ENCODE measurements around the gene DHRS4L2.
A peak's percentile ranks its signal among the peaks of the same experiment; 100 is the strongest.
"Not testable (repeated sequence)": the region's sequence is repeated elsewhere in the genome, so short reads cannot be mapped to it uniquely, and the experiment has no call there.

The DHRS4L2 gene

DNA sequence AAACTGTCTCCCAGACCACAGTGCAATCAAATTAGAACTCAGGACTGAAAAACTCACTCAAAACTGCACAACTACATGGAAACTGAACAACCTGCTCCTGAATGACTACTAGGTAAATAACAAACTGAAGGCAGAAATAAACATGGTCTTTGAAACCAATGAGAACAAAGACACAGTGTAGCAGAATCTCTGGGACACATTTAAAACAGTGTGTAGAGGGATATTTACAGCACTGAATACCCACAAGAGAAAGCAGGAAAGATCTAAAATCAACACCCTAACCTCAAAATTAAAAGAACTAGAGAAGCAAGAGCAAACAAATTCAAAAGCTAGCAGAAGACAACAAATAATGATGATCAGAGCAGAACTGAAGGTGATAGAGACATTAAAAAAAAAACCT, 14.7 kb upstream of the DHRS4L2 start:
- not testable (repeated sequence) for DNase-seq

DNA sequence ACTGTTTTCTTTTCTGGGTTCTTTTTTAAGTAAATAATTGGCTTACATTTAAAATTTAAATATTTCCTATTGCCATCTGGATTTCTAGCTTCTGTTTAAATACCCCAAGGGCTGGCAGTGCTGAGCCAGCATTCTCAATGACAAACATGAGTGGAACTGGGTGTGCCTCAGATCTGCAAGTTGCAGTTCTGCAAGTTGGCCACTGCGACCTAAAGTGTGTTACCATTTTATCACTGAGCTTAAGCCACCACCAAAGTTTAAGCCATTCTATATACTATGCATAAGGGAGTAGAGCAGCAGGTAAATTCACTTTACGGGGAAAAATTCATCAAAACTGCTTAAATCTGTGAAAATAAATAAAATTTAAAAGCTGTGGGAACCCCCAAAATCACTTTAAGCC, 11.5 kb upstream of the DHRS4L2 start:
- not testable (repeated sequence) for DNase-seq

DNA sequence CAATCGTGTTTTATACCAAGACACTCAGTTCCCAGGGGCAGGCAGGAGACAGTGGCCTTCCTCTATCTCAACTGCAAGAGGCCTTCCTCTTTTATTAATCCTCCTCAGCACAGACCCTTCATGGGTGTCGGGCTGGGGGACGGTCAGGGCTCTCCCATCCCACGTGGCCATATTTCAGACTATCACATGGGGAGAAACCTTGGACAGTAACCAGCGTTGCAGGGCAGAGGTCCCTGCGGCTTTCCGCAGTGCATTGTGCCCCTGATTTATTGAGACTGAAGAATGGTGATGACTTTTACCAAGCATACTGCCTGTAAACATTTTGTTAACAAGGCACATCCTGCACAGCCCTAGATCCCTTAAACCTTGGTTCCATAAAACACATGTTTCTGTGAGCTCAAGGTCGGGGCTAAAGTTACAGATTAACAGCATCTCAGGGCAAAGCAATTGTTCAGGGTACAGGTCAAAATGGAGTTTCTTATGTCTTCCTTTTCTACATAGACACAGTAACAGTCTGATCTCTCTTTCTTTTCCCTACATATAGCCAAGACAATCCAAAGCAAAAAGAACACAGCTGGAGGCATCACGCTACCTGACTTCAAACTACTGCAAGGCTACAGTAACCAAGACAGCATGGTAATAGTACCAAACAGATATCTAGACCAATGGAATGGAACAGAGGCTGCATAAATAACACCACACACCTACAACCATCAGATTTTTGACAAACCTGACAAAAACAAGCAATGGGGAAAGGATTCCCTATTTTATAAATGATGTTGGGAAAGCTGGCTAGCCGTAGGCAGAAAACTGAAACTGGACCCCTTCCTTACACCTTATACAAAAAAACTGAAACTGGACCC, 6.5 kb upstream of the DHRS4L2 start:
- not testable (repeated sequence) for DNase-seq

DNA sequence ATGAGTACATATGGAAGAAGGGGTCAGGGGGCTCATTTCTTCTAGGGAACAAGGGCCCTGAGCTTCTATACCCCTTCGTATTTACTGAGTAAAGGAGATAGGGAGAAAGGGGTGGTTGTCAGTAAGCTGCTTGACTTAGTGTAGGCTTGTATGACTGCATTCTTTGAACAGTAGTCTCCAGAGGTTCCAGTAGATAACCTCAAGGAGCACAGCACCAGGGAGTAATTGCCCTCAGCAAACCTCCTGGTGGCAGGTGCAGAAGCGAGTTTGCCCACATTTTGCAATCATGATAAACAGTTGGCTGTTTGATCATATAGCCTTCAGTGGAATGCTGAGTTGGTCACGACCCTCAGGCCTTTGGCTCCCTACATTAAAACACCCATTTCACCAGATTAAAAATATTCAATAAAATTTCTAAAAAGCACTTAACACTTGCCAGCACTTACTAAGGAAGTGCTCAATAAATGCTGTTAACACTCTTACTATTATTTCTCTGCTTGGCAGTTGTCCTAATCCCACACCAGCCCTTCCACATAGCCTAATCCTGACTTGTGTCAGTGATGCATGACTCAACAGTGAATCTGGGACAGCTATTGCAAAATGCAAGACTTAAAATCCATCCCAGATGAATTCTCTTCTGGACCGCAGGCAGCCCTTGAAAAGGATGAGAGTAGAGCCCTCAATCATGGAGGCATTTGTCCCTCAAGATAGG, 3.7 kb upstream of the DHRS4L2 start:
- no peak for DNase-seq

DNA sequence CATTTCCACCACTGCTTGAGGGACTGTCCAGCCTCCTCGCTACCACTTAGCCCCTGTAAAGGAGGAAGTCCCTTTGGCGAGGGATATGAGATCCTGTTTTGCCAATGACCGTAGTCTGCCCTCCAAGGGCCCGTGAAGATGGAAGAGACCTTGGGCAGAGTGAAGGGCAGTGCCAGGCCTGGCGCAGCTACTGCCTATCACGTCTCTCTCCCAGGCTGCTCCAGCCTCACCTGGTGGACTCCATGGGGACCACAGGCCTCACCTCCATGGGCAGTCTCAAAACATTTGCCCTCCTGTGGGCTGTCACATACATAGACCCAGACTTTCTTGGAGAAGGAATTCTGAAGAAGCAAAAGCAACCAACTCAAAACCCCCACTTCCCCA, 514 bp upstream of the DHRS4L2 start:
- DNase-seq: not testable (repeated sequence)

DNA sequence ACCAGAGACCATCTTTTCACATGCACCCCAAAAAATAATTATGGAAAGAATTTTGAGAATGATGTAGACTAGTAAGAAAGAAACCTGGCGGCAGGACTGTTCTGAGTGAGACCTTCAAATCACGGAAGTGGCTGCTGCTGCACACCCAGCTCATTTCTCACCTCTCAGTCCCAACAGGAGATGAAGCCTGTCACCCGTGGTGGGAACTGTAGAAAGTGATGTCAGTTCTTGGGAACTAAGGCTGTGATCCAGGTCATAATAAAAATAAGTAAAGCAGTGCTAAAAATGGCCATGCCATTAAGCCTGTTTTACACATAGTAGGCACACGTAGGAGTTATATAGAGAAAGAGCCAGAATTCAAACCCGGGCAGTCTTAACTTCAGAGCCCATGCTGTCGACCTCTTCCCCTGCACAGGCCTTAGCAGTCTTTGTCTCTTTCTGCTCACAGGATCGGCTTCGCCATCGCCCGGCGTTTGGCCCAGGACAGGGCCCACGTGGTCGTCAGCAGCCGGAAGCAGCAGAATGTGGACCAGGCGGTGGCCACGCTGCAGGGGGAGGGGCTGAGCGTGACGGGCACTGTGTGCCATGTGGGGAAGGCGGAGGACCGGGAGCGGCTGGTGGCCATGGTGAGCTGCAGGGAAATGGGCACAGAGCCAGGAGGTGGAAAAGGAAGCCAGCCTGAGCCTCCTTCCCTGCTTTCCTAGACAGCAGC, 1.2 kb downstream of the DHRS4L2 start:
- DNase-seq: not testable (repeated sequence)

DNA sequence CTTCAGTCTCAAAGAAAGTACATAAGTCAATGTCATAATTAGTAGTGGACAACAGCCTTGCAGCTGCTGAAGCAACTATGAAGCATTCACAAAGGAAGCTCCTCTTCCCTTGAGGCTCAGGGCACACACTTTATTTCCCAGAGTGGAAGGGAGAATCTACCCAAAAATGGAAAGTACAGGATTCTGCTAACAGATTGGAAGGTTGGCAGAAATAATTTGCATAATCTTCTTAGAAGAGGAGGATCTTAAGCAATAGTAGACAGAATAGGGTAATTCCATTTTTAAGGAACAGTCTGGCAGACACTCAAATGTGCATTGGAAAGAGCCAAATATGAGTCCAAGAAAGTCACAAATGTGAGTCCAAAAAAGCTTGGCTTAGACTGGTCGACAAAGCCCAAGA, 2.2 kb downstream of the DHRS4L2 start:
- not testable (repeated sequence) for DNase-seq

DNA sequence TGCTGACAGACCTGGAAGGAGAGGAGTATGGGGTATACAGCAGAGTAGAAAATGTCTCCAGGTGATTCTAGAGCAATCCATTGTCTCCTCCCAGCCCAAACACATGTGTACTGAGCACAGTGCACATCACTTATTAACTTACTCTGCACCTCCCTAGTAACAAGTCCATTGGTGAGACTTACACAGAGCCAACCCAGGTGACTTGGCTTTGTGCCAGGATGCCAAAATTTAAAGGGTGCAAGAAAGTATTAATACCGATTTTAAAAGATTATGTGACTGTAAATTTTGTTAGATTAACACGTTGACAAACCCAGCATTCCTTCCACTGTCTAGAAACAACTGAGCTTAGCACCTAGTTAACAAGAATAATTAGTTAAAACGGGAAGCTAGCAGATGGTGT, 4.3 kb downstream of the DHRS4L2 start:
- DNase-seq: not testable (repeated sequence)

DNA sequence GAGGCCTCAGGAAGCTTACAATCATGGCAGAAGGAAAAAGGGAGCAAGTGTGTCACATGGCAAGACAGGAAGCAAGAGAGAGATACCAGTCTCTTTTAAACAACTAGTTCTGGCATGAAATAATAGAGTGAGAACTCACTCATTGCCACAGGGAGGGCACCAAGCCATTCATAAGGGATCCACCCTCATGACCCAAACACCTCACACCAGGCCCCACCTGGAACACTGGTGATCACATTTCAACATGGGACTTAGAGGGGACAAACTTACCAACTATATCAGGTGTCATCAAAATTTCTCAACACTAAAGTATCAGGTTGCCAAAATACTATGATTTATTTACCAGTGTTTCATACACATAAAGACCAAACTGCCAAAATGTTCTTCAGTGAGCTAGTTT, 7.3 kb downstream of the DHRS4L2 start:
- DNase-seq: not testable (repeated sequence)

DNA sequence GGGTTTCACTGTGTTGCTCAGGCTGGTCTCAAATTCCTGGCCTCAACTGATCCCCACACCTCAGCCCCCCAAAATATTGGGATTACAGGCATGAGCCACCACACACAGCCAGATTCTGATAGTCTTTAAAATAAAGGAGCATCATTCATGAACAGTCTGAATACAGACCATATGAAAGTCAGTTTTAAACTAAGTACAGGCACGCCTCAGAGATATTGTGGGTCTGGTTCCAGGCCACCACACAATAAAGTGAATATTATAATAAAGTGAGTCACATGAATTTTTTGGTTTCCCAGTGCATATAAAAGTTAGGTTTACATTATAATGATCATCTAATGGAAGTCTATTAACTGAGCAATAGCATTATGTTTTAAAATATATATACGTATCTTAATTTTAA, 8.1 kb downstream of the DHRS4L2 start:
- not testable (repeated sequence) for DNase-seq

DNA sequence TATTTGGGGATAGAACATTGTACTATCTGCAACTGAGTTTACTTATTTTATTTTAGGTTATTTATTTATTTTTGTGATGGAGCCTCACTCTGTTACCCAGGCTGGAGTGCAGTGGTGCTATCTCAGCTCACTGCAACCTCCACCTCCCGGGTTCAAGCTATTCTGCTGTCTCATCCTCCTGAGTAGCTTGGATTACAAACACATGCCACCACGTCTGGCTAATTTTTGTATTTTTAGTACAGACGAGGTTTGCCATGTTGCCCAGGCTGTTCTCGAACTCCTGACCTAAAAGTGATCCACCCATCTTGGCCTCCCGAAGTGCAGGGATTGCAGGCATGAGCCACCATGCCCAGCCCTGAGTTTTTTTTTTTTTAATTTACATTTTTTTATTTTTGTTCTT, 10.9 kb downstream of the DHRS4L2 start:
- DNase-seq: not testable (repeated sequence)

DNA sequence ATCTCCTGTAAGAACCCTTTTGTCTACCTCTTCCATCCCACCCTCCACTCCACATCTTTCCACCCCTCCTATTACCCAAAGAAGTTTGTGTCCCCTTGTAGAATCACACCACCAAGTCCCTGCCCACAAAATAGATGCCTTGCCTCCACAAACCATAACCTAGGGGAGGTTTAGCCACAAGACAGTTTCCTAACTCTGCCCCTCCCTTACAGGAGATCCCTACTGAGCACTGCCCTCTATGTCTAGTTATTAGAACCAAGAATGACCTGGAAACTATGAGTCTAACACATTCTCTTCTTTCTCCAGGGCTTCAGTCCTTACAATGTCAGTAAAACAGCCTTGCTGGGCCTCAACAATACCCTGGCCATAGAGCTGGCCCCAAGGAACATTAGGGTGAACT, 12.3 kb downstream of the DHRS4L2 start:
- DNase-seq: not testable (repeated sequence)

DNA sequence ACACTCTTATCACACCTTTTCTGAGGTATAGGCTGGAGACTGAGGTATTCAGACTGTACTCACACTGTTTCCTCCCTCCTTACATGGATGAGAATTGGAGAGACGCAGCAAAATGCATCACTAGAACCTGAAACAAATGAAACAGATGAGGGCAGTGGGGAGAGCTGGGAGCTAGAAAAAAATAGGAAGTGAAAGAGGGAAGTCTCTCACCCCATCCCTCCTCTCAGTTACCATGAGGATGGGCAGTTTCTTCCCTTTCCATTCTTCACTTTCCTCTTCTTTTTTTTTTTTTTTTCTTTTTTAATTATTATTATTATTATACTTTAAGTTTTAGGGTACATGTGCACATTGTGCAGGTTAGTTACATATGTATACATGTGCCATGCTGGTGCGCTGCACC, 12.9 kb downstream of the DHRS4L2 start:
- DNase-seq: not testable (repeated sequence)

DNA sequence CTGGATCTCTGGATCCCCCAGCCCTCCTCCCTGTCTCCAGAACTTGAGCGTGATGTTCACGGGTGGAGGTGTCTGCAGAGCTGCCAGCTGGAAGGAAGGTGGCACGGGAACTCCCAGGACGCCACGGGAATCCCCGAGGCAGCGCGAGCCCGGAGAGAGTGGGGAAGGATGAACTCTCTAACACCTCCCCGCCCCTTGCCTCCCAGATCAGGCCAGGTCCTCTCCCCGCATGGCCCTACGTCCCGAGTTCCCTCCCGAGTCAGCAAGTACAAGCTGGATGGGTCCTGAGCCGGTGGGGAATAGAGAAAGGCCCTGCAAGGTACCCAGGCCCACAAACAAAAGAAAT, 17.7 kb downstream of the DHRS4L2 start:
- DNase-seq: not testable (repeated sequence)

DNA sequence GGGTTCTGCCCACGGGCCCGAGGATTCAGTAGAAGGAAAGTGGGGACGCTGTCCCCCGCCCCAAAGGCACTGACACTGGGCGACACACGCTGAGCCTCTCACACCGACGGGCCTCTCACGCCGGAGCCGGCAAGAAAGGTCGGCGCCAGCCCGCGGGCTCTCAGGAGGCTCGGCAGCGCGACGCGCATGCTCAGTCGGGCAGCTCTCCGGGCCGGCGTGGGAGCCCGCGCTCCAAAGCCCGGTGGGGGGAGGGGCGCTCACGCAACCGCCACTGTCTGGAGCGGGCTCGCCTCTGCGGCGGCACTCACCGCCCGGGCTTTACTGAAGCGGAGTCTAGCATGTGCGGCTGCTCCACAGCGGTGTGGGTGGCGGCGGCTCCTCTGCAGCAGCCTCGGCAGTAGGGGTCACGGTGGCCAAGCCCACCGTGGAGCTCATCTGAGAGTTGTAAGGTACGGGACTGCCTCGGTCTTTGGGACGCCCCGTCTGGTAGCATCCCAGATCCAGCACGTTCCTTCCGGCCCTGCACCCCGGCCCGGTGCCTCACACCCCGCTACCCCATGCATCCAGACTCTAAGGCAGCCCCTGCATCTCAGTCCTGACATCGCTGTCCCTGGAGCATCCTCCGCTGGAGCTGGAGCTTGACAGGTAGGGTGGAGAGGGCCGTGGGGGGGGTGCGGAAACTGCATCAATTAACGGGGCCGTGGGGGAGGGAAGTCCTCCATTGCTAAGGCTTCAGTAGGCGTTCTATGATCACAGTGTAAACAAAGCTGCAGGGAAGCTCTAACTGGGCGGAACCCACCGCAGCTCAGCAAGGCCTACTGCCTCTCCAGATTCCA, 18.3 kb downstream of the DHRS4L2 start:
- peak; percentile 66 to 69 for DNase-seq

DNA sequence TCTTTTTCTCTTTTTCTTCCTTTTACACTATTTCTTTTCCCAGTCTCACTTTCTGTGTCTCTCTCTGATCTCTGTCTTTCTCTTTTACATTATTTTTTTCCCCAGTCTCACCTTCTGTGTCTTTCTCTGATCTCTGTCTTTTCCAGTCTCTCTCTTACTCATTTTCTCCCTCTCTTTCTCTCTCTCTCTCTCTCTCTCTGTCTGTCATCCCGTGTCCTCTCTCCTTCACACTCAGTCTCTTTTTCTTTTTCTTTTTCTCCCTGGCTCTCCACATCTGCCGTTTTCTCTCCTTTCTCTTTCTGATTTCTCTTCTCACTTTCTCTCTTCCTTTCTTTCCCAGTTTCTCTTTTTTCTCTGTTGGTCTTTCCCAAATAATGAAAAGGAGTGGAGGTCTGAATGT, 22.3 kb downstream of the DHRS4L2 start:
- no peak for DNase-seq

DNA sequence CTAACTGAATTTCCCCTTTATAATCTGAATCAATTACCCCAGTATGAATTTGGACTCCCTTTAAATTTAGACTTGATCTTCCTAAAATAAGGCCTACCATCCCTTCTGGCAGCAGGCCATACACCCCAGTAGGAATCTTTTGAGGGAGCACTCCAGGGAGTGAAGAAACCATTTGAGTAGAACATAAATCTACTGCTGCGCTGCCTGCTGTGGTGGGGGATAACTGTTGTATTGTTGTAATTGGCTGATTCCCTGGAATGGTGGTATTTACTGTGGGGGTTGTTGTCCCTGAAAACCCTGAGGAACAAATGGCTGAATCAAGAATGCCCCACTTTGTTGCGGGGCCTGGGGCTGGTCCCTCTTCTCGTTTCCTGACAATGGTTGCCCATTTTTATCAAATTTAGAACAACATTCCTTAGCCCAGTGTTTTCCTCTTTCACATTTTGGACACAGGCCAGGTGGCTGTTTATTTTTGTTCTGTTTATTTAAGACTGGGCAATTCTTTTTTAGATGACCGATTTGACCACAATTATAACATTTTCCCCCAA, 24.1 kb downstream of the DHRS4L2 start:
- not testable (repeated sequence) for DNase-seq

DNA sequence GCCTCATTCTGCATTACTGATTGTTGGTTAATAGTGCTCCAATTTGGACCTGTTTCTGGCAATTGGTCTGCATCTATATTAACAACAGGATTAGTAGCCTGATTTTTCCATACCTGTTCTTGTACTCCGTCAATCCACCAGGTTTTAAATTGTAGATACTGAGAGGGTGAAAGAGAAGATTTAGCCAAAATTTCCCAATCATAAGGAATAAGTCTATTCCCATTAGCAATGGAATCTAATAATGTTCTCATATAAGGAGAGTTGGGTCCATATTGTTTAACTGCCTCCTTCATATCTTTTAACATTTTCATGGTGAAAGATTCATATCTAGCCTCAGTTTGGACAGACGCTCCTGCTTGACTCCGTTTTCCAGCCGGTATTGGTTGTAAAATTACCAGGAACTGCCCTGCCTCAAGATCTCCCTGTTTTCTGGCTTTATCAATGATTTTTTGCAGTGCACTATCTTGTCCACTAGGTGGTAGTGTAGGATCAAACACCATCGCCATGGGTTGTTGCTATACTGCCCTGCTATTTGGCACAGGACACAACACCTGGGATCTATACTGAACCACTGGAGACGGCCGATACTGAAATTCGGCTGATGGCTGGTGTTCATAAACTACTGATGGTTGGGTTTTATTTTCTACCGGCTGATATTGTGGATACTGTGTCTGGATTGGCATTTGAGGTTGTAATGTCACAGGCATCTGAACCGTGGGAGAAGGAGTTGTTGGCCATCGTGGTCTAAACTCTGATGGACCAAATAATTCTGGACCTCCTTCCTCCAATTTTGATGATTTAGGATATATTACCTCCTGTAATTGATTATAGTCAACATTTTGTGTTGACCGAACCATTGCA, 25.2 kb downstream of the DHRS4L2 start:
- DNase-seq: peak; percentile 56 to 81

DNA sequence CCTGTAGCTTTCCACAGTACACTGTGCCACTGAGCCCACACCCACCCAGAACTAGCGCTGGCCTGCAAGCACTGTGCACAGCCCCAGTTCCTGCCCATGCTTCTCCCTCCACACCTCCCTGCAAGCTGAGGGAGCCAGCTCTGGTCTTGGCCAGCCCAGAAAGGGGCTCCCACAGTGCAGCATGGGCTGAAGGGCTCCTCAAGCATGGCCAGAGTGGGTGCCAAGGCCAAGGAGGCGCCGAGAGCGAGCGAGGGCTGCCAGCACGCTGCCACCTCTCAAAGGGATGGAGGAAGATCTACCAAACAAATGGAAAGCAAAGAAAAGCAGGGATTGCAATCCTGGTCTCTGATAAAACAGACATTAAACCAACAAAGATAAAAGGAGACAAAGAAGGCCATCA, 27.0 kb downstream of the DHRS4L2 start:
- DNase-seq: not testable (repeated sequence)

DNA sequence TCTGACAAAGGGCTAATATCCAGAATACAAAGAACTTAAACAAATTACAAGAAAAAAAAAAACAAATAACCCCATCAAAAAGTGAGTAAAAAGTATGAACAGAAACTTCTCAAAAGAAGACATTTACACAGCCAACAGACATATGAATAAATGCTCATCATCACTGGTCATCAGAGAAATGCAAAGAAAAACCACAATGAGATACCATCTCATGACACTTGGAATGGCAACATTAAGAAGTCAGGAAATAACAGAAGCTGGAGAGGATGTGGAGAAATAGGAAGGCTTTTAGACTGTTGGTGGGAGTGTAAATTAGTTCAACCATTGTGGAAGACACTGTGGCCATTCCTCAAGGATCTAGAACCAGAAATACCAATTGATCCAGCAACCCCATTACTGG, 30.2 kb downstream of the DHRS4L2 start:
- not testable (repeated sequence) for DNase-seq

DNA sequence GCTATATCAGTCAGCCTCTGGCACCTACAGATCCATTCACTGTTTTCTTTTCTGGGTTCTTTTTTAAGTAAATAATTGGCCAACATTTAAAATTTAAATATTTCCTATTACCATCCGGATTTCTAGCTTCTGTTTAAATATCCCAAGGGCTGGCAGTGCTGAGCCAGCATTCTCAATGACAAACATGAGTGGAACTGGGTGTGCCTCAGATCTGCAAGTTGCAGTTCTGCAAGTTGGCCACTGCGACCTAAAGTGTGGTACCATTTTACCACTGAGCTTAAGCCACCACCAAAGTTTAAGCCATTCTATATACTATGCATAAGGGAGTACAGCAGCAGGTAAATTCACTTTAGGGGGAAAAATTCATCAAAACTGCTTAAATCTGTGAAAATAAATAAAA, 31.2 kb downstream of the DHRS4L2 start:
- DNase-seq: not testable (repeated sequence)
